Measurements from ENCODE around the gene CCDC106. TPM values are rescaled to one million over a fixed set of nuclear protein-coding genes. Genes with fewer than 3 reads are reported as not detected.
A peak's percentile ranks its signal among the peaks of the same experiment; 100 is the strongest.

The CCDC106 gene
- total RNA-seq, 1 experiment from 2014 or later: 17.4 TPM

DNA sequence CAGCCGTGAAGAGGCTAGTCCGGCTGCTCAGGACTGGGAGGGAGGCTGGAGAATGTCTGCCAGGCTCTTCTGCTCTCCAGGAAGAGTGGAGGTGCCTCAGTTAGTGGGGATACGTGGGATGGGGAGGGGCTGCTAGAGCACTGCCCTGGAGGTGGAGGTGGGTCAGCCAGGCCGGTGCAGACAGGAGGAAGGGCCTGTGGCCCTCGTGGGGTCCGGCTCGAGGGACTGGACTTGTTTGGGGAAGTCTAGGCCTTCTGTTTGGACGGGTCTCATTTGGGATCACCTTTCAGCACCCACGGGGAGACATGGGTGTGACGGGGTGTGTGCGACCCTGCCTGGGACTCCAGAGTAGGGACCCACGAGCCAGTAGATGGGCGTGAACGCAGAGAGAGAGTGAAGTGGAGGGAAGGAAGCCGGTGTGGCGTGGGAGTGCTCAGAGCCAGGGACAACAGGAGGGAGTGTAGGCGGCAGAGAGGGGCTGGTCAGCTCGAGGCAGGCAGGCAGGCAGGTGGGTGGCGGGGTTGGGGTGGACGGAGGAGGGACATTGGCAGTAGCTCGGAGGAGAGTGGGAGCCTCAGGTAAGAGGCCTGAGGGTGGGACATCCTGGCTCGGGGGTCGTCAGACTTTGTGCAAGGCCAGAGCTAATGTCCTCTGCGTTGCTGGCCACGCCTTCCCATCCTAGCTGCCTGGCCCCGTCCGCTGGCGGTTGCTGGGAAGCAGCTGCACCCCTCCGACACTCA is 38.5 kb downstream of the CCDC106 start:
- H3K36me3 ChIP-seq (ENCODE audit: control insufficient read depth, insufficient read depth, low read length): peaks cover 10% of the 10 kb centered on the region

DNA sequence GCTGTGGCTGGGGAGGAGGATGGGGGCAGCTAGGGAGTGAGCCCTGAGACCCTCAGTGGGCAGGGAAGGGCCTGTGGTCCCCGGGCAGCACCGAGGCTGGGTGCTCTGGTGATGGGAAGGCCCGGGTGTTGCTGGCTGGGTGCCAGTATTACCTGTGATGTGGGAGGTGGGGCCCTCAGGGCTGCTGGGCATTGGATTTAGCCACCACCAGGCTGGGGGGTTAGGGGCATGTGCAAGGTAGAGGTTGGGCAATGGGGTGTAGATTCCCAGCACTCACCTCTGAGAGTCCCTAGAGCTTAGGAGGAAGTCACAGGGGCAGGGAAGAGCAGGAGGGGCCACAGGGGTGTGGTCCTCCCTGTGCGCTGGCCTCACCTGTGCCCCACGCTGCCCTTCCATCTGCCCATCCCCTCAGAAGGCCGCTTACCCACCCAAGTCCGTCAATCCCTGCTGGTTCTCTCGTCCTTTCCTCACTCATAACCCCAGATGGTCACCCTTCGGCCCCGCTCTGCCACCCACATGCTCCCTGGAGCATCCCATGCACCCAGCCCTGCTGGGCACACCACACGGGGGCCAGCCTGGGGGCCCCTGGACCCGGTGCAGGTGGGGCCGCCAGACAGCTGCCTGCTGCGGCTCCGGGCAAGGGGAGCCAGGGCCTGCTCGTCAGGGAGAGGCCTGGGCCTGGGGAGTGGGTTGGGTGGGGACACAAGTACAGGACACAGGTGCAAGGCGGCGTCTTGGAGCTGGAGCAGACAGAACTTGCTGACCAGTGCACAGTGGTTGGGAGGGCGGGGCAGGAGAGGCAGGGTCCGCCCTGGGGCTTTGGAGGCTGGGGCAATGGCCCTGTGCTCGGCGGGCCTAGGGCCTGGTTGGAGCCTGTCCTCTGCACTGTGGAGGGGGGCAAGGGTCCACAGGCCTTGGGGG is 39.5 kb downstream of the CCDC106 start:
- ChIA-PET CTCF (no interaction called here), POLR2A (interaction anchor here (1.5 kb wide), 1 partner anchor 33 kb away, joined by 3 read pairs; the partner anchor contains the start of gene U2AF2)
- Histone ChIP-seq H3K4me1 (peaks cover 51% of the 10 kb centered on the region), H3K36me3 (ENCODE audit: control insufficient read depth, insufficient read depth, low read length) (peaks cover 10% of the 10 kb centered on the region), H3K9me3 (no peaks in the 10 kb centered on the region), H3K4me3 (ENCODE audit: low read depth, low read length) (no peak overlapping the region), H3K27me3 (replicated peaks; ENCODE audit: control insufficient read depth, insufficient read depth, low read length) (no peaks in the 10 kb centered on the region)
- intact Hi-C loops (cut with micrococcal nuclease; ENCODE audit: unreplicated experiment): no loop called here
- H3K36me3 Mint-ChIP-seq (ENCODE audit: insufficient read depth, unreplicated experiment): peaks cover 90% of the 10 kb centered on the region
- no peaks in the 10 kb centered on the region for H3K27me3 Mint-ChIP-seq (ENCODE audit: insufficient read depth, unreplicated experiment)
- DNase-seq: peak in 1 of 2 experiments; percentile 68
- peaks cover 46% of the 10 kb centered on the region for H3K4me1 Mint-ChIP-seq (ENCODE audit: low read depth, unreplicated experiment)
- H3K27ac Mint-ChIP-seq (ENCODE audit: unreplicated experiment): peak overlapping the region; percentile 94
- TF ChIP-seq, protein P1, sequence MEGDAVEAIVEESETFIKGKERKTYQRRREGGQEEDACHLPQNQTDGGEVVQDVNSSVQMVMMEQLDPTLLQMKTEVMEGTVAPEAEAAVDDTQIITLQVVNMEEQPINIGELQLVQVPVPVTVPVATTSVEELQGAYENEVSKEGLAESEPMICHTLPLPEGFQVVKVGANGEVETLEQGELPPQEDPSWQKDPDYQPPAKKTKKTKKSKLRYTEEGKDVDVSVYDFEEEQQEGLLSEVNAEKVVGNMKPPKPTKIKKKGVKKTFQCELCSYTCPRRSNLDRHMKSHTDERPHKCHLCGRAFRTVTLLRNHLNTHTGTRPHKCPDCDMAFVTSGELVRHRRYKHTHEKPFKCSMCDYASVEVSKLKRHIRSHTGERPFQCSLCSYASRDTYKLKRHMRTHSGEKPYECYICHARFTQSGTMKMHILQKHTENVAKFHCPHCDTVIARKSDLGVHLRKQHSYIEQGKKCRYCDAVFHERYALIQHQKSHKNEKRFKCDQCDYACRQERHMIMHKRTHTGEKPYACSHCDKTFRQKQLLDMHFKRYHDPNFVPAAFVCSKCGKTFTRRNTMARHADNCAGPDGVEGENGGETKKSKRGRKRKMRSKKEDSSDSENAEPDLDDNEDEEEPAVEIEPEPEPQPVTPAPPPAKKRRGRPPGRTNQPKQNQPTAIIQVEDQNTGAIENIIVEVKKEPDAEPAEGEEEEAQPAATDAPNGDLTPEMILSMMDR (IDR thresholded peaks at IDR 0.05; ENCODE audit: insufficient read depth in 1 of 2, low read depth in 1 of 2, low read length in 1 of 2, severe bottlenecking in 1 of 2, unreplicated experiment in 1 of 2): no peak
- no peaks in the 10 kb centered on the region for H3K9me3 Mint-ChIP-seq (ENCODE audit: unreplicated experiment)
- no TSS peak for BruUV-seq (replicated peaks)
- no peak overlapping the region for H3K4me3 Mint-ChIP-seq (ENCODE audit: unreplicated experiment)

More for the DNA sequence above, 38.5 kb downstream of the CCDC106 start:
- Mint-ChIP-seq H3K9me3 (ENCODE audit: unreplicated experiment) (no peaks in the 10 kb centered on the region), H3K4me3 (ENCODE audit: unreplicated experiment) (no peak overlapping the region), H3K36me3 (ENCODE audit: insufficient read depth, unreplicated experiment) (peaks cover 86% of the 10 kb centered on the region), H3K27me3 (ENCODE audit: insufficient read depth, unreplicated experiment) (no peaks in the 10 kb centered on the region), H3K27ac (ENCODE audit: unreplicated experiment) (peak overlapping the region; percentile 94), H3K4me1 (ENCODE audit: low read depth, unreplicated experiment) (peaks cover 46% of the 10 kb centered on the region)
- no peaks in the 10 kb centered on the region for H3K27me3 ChIP-seq (replicated peaks; ENCODE audit: control insufficient read depth, insufficient read depth, low read length)
- no peaks in the 10 kb centered on the region for H3K9me3 ChIP-seq
- no TSS peak for BruUV-seq (replicated peaks)
- DNase-seq: no peak
- H3K4me3 ChIP-seq (ENCODE audit: low read depth, low read length): no peak overlapping the region
- ChIA-PET CTCF (no interaction called here), POLR2A (no interaction called here)
- H3K4me1 ChIP-seq: peaks cover 57% of the 10 kb centered on the region
- TF ChIP-seq, protein P1 (IDR thresholded peaks at IDR 0.05; ENCODE audit: insufficient read depth in 1 of 2, low read depth in 1 of 2, low read length in 1 of 2, severe bottlenecking in 1 of 2, unreplicated experiment in 1 of 2): no peak
- intact Hi-C loops (cut with micrococcal nuclease; ENCODE audit: unreplicated experiment): no loop called here
